NB4 (cell line): ENCODE results near the gene FREM1.

Experiments used
- POLR2A ChIP-seq: IDR thresholded peaks from 2 replicates; pipeline ENCODE4 v1.6.1; 2011; ENCODE audit warnings: mild to moderate bottlenecking; ENCODE audit not compliant: insufficient read length; ENCODE audit errors: extremely low read depth
- TF ChIP-seq, protein P1 (sequence below): IDR thresholded peaks from one replicate; pipeline ENCODE4 v1.5.1; 2012; ENCODE audit warnings: low read depth, low read length

GRCh38 chr9:14806941-14807520, 103.2 kb downstream of the FREM1 start:
- TF ChIP-seq, protein P1, sequence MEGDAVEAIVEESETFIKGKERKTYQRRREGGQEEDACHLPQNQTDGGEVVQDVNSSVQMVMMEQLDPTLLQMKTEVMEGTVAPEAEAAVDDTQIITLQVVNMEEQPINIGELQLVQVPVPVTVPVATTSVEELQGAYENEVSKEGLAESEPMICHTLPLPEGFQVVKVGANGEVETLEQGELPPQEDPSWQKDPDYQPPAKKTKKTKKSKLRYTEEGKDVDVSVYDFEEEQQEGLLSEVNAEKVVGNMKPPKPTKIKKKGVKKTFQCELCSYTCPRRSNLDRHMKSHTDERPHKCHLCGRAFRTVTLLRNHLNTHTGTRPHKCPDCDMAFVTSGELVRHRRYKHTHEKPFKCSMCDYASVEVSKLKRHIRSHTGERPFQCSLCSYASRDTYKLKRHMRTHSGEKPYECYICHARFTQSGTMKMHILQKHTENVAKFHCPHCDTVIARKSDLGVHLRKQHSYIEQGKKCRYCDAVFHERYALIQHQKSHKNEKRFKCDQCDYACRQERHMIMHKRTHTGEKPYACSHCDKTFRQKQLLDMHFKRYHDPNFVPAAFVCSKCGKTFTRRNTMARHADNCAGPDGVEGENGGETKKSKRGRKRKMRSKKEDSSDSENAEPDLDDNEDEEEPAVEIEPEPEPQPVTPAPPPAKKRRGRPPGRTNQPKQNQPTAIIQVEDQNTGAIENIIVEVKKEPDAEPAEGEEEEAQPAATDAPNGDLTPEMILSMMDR: no peak
- TF ChIP-seq POLR2A: no peak
